UCSD-AML1 (cell line): Measurements from ENCODE around the gene TBX10.
"Not testable (repeated sequence)": the region's sequence is repeated elsewhere in the genome, so short reads cannot be mapped to it uniquely, and the experiment has no call there.

ENCODE experiments used
- DNase-seq: peaks from one replicate; lab custom pipeline; 2025; ENCODE audit not compliant: unreplicated experiment; lab: John Stamatoyannopoulos, UW

The TBX10 gene

DNA sequence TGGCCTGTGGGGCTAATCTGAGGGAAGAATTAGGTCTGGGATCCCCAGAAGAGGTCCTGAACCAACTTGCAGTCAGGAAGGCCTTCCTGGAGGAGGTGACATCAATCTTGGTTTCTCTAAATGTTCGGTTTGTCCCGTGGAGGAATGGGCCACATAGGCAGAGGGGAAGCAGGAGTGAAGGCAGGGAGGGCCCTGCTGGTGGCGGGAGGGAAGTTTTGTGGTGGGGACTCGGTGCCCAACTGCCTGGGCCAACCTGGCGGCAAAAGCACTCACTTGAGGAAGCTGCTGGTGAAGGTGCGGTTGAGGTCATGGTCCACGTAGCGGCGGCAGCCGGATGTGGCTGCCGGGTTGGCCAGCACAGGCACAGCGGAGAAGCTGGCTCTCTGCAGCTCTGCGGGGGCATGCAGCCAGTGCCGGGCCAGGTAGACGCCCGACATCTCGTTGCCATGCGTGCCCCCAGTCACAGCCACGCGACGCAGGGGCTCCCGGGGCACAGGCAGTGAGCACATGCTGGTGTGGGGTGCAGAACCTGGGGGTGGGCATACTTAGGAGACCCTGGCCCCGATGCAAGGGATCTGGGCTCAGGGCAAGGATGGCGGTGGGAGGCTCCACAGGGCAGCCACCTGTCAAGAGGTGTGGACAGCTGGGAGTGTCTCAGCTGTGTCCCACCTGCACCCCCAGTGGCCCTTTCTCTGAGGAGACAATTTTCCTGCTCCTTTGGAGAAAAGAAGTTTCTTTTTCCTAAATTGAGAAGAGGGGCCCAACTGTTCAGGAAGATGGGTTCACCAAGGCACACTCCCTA lies 7.2 kb upstream of the TBX10 start:
- DNase-seq: peak; percentile 51

DNA sequence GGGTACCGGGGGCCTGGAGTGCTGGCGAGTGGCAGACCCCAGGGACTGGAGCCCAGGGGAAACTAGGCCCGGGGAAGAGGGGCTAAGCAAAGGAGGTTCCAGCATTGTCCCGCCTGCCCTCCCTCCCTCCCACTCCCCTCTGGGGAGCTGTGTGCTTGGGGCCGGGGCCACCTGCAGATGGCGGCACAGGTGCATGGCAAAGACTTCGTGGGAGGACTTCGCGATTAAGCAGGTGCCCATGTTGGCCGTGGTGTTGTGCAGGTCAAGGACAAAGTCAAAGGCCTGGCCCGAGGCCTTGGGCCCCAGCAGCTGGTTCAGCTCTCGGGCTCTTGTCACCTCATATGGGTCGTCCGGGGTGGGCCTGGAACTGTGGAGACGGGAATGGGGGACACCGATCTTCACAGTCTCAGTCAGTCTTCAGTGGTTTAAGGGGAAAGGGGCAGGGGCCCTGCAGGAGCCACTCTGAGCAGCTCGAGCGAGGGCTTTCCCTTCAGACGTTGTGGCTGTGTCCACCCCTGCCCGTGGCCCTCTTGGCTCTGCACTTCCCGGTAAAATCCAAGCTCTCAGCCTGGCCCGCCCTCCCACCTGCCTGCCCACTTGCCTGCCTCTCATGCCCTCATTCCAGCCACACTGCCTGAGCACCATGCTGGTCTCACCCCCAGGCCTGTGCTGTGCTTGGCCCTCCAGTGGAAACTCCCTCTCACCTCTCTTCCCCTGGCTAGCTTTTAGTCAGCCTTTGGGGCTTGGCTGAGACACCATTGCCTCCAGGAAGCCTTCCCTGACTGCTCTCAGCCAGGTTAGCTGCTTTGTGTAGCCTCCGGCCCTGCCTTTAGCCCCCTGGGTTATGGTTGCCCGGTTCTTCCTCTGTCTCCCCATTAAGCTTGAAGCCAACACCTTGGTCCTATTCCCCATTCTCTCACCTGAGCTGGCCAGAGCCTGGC lies 6.2 kb upstream of the TBX10 start:
- no peak for DNase-seq

DNA sequence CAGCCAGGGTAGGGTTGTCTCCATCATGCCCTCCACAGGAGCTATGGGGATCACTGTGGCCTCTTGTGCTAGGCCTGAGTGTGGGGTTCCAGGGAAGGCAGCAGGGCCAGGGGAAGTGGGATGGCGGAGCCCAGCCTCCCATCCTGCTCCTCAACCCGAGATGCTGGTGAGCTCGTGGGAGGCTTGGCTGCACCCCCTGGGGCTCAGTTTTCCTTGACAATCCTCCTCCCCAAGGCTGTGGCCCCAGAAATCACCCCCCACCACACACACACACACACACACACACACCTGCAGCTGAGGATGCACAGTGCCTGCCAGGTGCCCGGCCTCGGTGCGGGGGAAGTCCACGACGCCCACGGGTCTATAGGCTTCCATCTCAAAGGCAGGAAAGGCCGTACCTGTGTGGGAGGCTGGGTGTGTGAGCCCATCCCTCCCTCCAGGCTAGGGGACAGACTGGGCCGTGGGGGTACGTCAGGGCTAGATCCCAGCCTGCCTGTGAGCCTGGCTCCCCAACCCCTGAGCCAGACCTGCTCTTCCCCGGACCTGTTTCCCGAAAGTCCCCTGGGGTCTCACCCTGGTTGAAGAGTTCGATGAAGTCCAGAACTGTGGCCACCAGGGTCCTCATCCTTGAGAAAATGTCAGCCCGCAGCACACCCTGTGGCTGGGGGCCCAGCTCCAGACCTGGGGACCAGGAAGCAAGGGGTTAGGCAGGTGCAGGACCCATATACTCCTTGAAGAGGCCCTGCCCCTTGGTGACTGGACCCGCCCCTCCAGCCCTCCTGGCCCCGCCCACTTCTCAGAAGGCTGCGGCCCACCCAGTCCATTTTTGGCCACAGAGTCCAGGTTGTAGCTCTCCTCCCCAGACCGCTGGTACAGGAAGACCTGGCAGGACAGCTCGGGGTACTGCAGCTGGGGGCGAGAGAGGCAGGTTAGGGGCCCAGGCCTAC lies 5.2 kb upstream of the TBX10 start:
- DNase-seq: no peak

DNA sequence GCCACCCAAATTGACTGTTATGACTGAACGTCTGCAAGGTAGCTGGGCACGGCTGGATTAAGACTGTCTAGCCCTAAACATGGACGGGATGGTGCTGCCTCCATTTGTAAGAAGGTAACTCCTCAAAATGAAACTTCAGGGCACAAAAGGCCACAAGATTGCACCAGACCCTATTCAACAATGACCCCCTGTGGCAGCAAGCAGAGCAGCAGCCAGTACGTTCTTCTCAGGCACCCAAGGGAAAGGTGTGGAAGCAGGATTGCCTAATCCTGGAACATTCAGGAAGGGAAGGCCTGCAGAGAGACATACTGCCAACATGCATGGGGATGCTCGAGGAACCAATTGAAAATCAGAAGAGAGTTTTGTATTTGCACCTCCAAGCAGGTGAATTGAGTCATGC lies 4.5 kb upstream of the TBX10 start:
- DNase-seq: no peak

DNA sequence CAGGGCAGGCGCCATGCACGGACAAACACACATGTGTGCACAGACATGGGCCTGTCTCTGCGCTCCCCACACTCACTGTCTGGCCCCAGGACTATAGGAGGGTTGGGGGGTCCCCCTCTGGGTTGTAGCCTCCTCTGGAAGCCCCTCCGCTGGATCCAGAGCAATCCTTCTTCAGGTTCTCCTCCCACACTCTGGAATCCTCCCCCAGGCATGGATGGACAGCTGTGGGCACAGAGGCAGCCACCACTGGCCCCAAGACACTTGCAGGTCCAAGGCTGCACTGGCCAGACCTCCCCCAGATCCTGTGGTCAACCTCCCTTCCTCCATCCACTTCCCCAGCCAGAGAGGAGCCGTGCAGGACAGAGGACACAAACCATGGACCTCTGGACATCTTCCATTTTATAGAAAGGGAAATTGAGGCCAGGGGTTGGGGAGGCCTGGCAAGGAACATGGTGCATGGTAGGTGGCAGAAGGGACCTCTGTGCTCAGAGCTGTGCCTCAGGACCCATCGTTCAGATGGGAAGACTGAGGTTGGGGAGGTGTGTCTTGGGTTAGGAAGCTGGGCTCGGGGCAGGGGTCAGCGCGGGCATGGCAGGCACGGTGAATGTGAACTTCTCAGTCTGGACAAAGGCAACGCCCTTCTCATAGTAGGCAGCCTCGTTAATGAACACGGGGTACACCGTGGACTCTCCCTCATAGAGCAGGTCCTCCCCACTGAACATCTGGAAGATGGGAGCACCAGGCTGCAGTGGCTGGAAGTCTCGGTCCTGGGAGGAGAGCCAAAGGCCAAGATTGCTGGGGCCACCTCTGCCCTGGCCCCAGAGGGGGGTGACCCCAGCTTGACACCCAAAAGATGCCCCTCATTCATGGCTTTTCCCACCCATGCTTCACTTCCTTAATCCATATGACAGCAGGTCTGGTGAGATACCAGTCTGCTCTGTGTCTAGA lies 2.9 kb upstream of the TBX10 start:
- no peak for DNase-seq

DNA sequence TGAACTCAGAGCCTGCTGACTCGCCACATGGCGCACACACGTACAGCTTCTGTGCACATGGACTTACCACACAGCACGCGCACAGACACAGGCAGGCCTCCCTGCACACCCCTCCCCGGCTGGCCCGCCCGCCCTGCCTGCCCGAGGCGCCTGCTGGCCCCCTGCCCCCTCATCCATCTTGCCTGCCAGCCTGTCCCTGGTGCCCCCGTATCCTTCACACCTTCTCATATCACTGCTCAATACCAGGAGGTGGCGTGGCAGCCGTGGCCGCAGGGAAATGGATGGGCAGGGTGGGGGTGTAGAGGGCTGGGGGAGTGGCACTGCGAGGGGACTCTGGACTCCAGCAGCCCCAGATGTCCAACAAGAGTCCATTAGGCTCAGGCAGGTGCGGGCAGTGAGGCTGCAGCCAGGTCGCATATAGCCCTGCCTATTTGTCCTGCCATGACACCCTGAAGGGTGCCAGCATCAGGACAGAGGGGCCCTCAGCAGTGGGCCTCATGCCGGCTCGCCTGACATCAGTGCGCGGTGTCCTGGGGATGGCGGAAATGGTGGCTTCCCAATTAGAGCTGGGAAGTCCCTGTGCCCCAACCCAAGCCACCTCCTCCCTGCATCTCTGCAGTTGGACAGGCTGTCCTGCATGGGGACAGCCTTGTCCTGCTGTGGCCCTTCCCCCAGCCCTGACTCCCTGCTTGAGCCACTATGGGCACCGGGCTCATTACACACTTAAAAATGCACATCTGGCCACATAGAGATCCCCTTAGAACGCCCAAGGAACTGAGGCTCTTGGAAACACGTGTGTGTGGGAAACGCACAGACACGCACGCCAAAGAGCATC lies 2.0 kb upstream of the TBX10 start:
- DNase-seq: no peak

DNA sequence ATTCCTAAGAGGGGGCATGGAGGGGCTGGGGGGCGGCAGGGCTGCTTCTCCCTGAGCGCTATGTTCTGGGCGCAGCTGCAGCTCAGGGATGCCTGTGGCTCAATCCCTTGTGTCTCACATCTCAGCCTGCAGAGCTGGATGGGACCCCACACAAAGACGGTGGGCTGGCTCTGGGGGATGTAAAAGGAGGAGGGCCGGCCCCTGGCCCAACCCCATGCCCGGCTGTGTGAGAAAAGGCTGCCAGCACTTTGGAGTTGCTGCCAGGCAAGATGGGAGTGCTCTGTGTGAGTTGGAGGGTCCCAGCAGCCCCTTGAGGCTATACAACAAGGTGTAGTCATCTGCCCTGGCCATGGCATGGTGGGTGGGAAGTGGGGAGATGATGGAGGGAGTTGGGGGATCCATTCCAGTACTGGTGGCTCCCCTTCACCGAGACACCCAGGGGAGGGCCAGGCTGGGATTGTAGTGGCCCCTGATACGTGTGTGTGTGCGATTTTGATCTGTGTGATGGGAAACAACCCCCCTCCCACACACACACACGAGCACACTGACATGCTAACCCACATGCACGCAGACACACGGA lies 1.3 kb upstream of the TBX10 start:
- no peak for DNase-seq

DNA sequence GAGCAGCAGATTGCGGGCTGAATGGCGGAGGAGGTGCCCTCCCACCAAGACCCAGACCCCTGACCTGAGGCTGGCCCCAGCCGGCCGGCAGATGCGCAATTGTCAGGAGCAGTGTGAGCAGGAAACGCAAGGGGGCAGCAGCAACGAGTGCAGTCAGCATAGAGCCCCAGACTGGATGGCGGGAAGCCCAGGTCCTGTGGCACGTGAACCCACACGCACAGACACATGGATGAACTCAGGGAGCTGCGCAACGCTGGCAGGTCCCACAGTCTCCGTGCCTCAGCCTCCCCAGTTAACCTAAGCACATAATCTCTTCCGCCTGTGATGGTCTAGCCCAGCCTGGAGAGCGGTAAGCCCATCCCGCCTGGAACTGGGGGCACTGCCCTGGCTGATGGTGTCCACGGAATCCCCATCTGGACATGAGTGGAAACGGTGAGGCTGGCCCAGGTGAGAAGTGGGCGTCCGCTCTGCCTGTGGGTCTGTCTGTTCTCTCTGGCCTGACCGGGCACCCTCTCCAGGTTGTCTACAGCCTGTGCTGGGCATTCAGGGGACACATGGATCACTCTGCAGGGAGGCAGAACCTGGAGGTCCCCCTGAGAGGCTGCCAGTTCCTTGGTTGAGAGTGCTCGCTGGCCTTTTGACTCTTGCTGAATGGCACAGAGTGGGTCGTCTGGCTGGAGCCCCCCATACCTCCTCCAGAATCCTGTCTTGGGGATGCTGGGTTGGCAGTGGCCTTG lies 626 bp upstream of the TBX10 start:
- DNase-seq: peak; percentile 54

DNA sequence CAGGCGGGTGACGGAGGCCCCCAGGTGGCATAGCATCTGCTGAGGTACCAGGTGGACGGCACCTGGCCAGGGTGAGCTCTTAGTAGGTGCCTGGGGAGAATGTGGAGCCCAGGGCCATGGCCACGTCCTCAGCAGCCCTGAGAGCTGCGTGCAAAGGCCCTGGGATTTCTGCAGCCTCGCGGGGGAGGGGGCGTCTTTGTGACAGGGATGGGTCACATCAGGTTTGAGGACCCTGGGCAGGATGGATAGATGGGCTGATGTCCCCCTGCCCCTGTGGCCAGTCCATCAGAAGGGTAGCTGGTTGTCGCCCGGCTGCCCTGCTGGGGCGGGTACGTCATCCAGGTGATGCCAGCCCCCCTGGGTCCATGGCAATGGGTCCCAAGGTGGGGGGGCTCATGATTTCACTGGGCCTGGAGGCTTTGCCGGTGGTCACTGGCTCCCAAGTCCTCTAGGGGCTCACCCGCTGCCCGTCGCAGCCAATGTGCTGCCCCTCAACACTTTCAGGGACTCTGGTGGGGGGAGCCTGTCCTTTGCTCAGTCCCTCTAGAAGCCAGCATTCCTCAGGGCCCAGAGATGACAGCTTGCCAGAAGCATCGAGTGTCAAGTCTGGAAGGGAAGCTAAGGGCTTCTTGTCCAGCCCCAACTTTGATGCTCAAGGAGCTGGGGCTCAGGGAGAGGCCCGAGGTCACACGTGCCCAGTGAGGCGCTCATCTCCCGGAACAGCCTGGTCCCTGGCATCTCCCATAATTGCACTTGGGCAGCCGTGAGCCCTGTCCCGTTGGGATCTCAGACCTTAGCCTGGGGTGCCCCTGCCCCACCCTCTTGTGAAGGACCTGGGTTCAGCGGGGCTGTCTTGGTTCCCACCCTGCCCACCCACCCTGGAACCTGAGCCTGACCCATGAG lies 777 bp downstream of the TBX10 start:
- DNase-seq: no peak

DNA sequence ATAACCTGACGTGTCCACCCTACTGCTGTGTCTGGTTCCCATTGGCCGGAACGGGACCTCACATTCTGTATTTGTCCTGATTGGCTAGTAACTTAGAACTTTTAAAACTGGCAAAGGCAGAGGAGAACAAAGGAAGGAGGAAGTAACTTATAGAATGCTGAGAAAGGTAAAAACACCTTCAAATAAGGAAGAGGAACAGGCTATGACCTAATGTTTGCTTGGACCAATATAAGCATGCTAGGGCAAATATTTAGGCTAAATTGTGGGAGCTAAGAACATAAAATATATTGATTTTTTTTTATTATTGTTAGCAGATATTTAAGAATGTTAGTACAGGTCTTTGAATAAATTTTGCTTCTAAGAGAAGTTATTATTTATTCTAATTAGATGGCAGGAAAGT lies 2.1 kb downstream of the TBX10 start:
- DNase-seq: not testable (repeated sequence)

DNA sequence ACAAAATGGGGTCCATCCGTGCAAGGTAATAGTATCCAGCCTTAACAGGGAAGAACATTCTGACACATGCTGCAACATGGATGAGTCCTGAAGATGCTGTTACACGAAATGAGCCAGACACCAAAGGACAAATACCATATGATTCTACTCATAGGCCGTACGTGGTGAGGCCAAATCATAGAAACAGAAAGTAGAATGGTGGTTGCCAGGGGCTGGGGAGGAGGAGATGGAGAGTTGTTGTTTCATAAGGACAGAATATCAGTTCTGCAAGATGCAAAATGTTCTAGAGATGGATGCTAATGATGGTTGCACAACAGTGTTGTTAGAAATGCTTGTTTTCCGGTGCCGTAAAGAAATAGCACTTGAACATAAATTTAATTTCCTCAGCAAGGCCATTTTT lies 2.6 kb downstream of the TBX10 start:
- no peak for DNase-seq

DNA sequence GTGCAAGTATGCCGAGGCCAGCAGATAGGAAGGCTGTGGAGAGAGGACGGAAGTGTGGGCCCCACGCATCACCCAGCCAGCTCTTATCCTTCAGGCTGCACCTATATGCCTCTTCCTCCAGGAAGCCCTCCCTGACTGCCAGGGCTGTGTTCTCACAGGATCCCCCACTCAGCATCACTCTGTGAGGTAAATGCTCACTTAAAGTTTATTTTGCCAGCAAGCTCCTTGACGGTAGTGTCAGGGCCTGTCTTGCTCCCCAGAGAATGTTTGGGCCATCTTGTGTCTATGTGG lies 4.4 kb downstream of the TBX10 start:
- no peak for DNase-seq

DNA sequence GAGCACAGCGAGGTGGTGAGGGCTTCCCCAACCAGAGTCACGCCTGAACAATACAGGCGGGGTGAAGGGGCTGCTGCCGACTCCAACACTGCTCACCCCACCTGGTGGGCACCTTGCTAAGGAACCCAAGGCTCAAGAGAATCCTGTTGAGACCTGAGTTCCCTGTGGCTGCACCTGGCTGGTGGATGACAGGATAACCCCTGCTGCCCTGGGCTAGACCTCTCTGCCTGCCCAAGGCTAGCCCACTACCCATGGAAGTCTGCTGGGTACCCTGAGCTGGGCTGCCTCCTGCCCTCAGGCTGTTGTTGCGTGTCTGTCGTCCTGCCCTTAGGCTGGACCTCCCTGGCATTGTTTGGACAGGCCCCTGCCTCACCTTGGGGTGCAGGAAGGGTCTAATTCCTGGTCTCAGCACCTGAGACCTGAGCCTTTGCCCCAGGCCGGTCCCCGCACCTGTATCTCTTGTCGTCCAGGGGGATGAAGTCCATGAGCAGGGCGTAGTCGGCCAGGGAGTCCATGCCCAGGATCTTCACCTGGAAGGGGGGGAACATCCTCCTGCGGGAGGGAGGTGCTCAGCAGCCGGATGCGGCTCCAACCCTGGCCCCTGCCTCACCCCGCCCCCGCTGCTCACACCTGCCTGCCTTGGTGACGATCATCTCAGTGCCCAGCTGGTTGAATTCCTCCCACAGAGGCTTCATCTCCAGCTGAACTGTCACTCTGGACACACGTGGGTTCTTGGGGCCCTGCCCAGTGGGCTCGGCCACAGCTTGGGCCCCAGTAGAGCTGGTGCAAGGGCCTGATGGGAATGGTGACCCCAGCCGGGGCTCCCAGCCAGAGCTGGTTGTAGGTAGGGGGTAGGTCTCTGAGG lies 5.0 kb downstream of the TBX10 start:
- no peak for DNase-seq

DNA sequence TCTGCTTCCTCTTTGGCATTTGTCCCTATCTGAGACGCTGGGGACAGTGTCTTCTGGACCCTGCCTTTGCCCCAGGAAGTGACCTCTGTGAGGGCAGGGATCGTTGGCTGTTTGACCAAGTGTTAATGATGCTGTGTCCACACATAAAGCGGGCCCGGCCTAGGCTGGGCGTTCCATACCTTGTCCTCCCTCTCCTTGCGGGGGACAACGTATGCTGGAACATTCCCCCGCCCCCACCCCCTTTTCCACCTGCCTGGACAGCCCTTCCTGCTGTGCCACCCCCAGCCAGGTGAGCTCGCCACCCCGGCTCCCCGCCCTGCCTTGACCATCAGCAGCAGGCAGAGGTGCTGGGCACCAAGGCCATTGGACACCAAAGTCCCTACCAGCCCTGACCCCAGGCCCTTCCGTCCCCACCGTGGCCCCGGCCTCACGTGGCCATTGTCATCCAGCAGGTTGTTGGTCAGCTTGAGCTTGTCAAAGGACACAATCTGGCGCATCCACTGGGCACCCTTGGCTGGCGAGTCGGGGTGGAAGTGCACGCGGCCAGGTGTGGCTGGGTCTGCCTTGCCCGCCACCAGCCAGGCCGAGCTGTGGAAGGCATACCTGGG lies 5.7 kb downstream of the TBX10 start:
- no peak for DNase-seq

DNA sequence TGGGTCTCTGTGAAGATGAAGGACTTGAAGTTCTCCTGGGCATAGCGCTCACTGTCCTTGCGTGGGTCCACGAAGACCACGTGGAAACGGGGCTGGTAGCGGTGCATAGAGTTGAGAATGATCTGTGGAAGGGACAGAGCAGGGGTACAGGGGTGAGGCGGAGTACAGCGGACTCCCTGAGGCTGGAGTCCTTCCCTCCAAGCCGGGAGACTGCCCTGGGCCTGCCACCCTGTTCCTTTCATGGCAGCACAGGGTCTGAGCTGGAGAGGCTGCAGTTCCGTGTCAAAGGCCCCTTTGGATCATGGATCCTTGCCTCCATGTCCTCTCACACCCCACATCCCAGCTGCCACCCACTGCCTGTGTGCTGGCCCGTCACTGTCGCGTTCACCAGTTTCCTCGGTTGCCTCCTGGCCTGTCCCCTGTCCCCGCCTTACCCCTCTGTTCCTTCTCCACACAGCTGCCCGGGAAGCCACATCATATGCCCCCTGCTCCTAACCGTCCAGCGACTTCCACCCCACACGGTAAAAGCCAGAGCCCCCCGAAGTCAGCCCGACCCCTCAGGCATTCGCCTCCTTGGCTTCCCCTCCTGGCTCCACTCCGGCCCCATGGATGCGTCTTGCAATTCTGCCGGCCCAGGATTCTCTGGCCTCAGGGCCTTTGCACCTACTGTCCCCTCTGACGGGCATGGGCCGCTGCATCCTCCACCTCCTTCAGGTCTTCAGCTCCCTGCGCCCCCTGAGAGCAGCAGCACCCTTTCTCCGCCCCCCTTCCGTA lies 6.4 kb downstream of the TBX10 start:
- no peak for DNase-seq
